H1 (cell line): Measurements from ENCODE around the gene MYOG. TPM values are rescaled to one million over a fixed set of nuclear protein-coding genes. Genes with fewer than 3 reads are reported as not detected.

Experiments used
- CTCF ChIA-PET: fragments of 300-600 bp; sonication (Branson Sonifier 250); formaldehyde crosslinking; loops from one replicate; lab custom pipeline; 2021; ENCODE audit not compliant: partially characterized antibody; lab: Charles Lee
- POLR2A ChIA-PET: fragments of 300-600 bp; sonication (Branson Sonifier 250); formaldehyde crosslinking; loops from one replicate; lab custom pipeline; 2021; ENCODE audit warnings: inconsistent platforms; ENCODE audit not compliant: partially characterized antibody; lab: Charles Lee
- DNase-seq, 2 experiments: peaks; one replicate each; pipeline versions ENCODE4 v3.0.0 to v3.0.0-alpha.2; 2010 to 2022; ENCODE audit warnings: low spot score in 2 of 2, low read depth in 1 of 2, mixed read lengths in 1 of 2
- FAIRE-seq: peaks from 2 replicates; lab custom pipeline; 2011; peaks lifted over from hg19 to GRCh38; lab: Jason Lieb, UNC
- H2AFZ ChIP-seq: 2 replicates; pipeline ENCODE4 v1.8.1; 2012; ENCODE audit warnings: low read length, inconsistent platforms
- H2AK5ac ChIP-seq: 2 replicates; pipeline ENCODE4 v1.6.1; 2013; ENCODE audit warnings: low read depth, low read length
- H2BK120ac ChIP-seq: replicated peaks from 2 replicates; pipeline ENCODE3; 2013; ENCODE audit warnings: low read depth, low read length, inconsistent platforms
- H2BK12ac ChIP-seq: 2 replicates; pipeline ENCODE4 v1.6.1; 2013; ENCODE audit warnings: low read depth, low read length
- H2BK15ac ChIP-seq: 2 replicates; pipeline ENCODE4 v1.6.1; 2013; ENCODE audit warnings: low read length
- H2BK20ac ChIP-seq: 2 replicates; pipeline ENCODE4 v1.6.1; 2013; ENCODE audit warnings: low read length
- H2BK5ac ChIP-seq: 2 replicates; pipeline ENCODE4 v1.6.1; 2013; ENCODE audit warnings: low read depth, low read length
- H3K14ac ChIP-seq: 2 replicates; pipeline ENCODE4 v1.6.1; 2013; ENCODE audit warnings: inconsistent platforms; ENCODE audit not compliant: insufficient read length
- H3K18ac ChIP-seq: 2 replicates; pipeline ENCODE4 v1.6.1; 2013; ENCODE audit warnings: low read length; ENCODE audit errors: extremely low read depth
- H3K23ac ChIP-seq: 2 replicates; pipeline ENCODE4 v1.6.1; 2013; ENCODE audit warnings: inconsistent platforms; ENCODE audit not compliant: insufficient read length
- H3K23me2 ChIP-seq: 2 replicates; pipeline ENCODE4 v1.6.1; 2013; ENCODE audit warnings: low read depth, low read length
- H3K27ac ChIP-seq: 2 replicates; pipeline ENCODE4 v1.6.1; 2011; ENCODE audit warnings: low read depth, low read length, inconsistent platforms
- H3K27me3 ChIP-seq, 4 experiments: replicated peaks in 1 of 4; 1 replicate in 1 of 4; 2 replicates in 3 of 4; pipeline versions ENCODE4 v1.6.1 to v1.8.1; 2011 to 2013; ENCODE audit warnings: low read length in 3 of 4, mild to moderate bottlenecking in 3 of 4, inconsistent platforms in 2 of 4, mixed read lengths in 2 of 4, moderate library complexity in 1 of 4; ENCODE audit not compliant: control insufficient read depth in 3 of 4, insufficient read depth in 3 of 4; ENCODE audit errors: extremely low read depth in 1 of 4
- H3K36me3 ChIP-seq, 4 experiments: 2 replicates each; pipeline versions ENCODE4 v1.6.1 to v1.8.1; 2011 to 2013; ENCODE audit warnings: mild to moderate bottlenecking in 4 of 4, low read length in 3 of 4, moderate library complexity in 2 of 4, control low read depth in 1 of 4, inconsistent platforms in 1 of 4; ENCODE audit not compliant: insufficient read depth in 4 of 4, control insufficient read depth in 2 of 4
- H3K4ac ChIP-seq: replicated peaks from 2 replicates; pipeline ENCODE3; 2013; ENCODE audit warnings: low read length, low read depth, mixed read lengths, inconsistent platforms; ENCODE audit not compliant: insufficient read length
- H3K4me1 ChIP-seq, 4 experiments: replicated peaks in 1 of 4; 1 replicate in 1 of 4; 2 replicates in 3 of 4; pipeline versions ENCODE4 v1.6.1 to v1.8.1; 2011 to 2013; ENCODE audit warnings: low read length in 3 of 4, inconsistent platforms in 2 of 4, mixed read lengths in 1 of 4; ENCODE audit not compliant: insufficient read depth in 4 of 4, control insufficient read depth in 3 of 4
- H3K4me2 ChIP-seq, 2 experiments: 2 replicates each; pipeline versions ENCODE4 v1.6.1 to v1.8.1; 2011 to 2013; ENCODE audit warnings: low read depth in 2 of 2, low read length in 2 of 2, control low read depth in 1 of 2, inconsistent platforms in 1 of 2, mild to moderate bottlenecking in 1 of 2; ENCODE audit not compliant: insufficient read depth in 1 of 2
- H3K4me3 ChIP-seq, 4 experiments: fragments of 200-600, 300-600 bp in 1 of 4; sonication (generic), shearing (Covaris generic), sonication (Bioruptor Twin) in 1 of 4; 2 replicates each; pipeline versions ENCODE4 v1.5.1 to v1.8.1; 2011 to 2016; ENCODE audit warnings: low read length in 4 of 4, low read depth in 3 of 4, control low read depth in 2 of 4, inconsistent platforms in 2 of 4, mild to moderate bottlenecking in 2 of 4, mixed read lengths in 1 of 4, moderate library complexity in 1 of 4; ENCODE audit not compliant: insufficient read depth in 2 of 4; ENCODE audit errors: extremely low read depth in 1 of 4
- H3K56ac ChIP-seq: replicated peaks from 2 replicates; pipeline ENCODE3; 2013; ENCODE audit warnings: low read depth, mild to moderate bottlenecking, mixed read lengths, low read length, inconsistent platforms; ENCODE audit not compliant: insufficient read length
- H3K79me1 ChIP-seq: 2 replicates; pipeline ENCODE4 v1.6.1; 2013; ENCODE audit warnings: low read depth, low read length, control low read depth
- H3K79me2 ChIP-seq, 2 experiments: 2 replicates each; pipeline versions ENCODE4 v1.6.1 to v1.8.1; 2012 to 2013; ENCODE audit warnings: low read length in 2 of 2, mild to moderate bottlenecking in 2 of 2, inconsistent platforms in 1 of 2; ENCODE audit not compliant: insufficient read depth in 2 of 2, control insufficient read depth in 1 of 2
- H3K9ac ChIP-seq, 4 experiments: replicated peaks in 1 of 4; 1 replicate in 1 of 4; 2 replicates in 3 of 4; pipeline versions ENCODE4 v1.6.1 to v1.8.1; 2011 to 2013; ENCODE audit warnings: low read depth in 3 of 4, low read length in 3 of 4, control low read depth in 2 of 4, mild to moderate bottlenecking in 2 of 4, moderate library complexity in 2 of 4, inconsistent platforms in 1 of 4; ENCODE audit errors: extremely low read depth in 1 of 4
- H3K9me3 ChIP-seq, 2 experiments: 2 replicates each; pipeline versions ENCODE4 v1.6.1 to v1.8.1; 2012 to 2013; ENCODE audit warnings: mild to moderate bottlenecking in 2 of 2, moderate library complexity in 2 of 2, control low read depth in 1 of 2, inconsistent platforms in 1 of 2, low read depth in 1 of 2, low read length in 1 of 2, mixed read lengths in 1 of 2; ENCODE audit not compliant: insufficient read depth in 2 of 2
- H4K20me1 ChIP-seq, 2 experiments: replicated peaks in 1 of 2; 2 replicates each; pipeline versions ENCODE3 to v1.8.1; 2011 to 2013; ENCODE audit warnings: inconsistent platforms in 2 of 2, low read length in 2 of 2, mild to moderate bottlenecking in 1 of 2; ENCODE audit not compliant: insufficient read depth in 2 of 2, control insufficient read depth in 1 of 2
- H4K5ac ChIP-seq: 2 replicates; pipeline ENCODE4 v1.6.1; 2013; ENCODE audit warnings: low read length, low read depth, mixed read lengths, inconsistent platforms; ENCODE audit not compliant: insufficient read length
- H4K8ac ChIP-seq: 2 replicates; pipeline ENCODE4 v1.8.0; 2013; ENCODE audit warnings: mild to moderate bottlenecking, moderate library complexity, low read length, inconsistent platforms; ENCODE audit not compliant: insufficient read depth; ENCODE audit errors: extremely low read depth
- H4K91ac ChIP-seq: replicated peaks from 2 replicates; pipeline ENCODE3; 2013; ENCODE audit warnings: low read length, mixed read lengths, inconsistent platforms; ENCODE audit not compliant: insufficient read length
- ASH2L ChIP-seq: fragments of 200-600, 300-600 bp; sonication (generic); IDR thresholded peaks from one replicate; pipeline ENCODE4 v1.7.1; 2017; ENCODE audit warnings: low read length
- ATF2 ChIP-seq: IDR thresholded peaks from 2 replicates; pipeline ENCODE4 v1.6.1; 2012; ENCODE audit warnings: low read length, inconsistent platforms
- CREB1 ChIP-seq: IDR thresholded peaks from 2 replicates; pipeline ENCODE4 v1.6.1; 2012; ENCODE audit warnings: inconsistent platforms
- KDM1A ChIP-seq: fragments of 200-600, 300-600 bp; sonication (generic); IDR thresholded peaks from 2 replicates; pipeline ENCODE4 v1.7.1; 2016; ENCODE audit warnings: mild to moderate bottlenecking, low read length, borderline replicate concordance
- KDM4A ChIP-seq: IDR thresholded peaks from one replicate; pipeline ENCODE4 v1.7.1; 2012; ENCODE audit warnings: low read depth, mild to moderate bottlenecking, moderate library complexity, low read length, inconsistent platforms; ENCODE audit not compliant: severe bottlenecking
- RBBP5 ChIP-seq: IDR thresholded peaks from 2 replicates; pipeline ENCODE4 v1.7.1; 2012; ENCODE audit warnings: low read depth, mild to moderate bottlenecking, inconsistent platforms, low read length, moderate library complexity, borderline replicate concordance
- SIX5 ChIP-seq: IDR thresholded peaks from 2 replicates; pipeline ENCODE4 v1.6.1; 2011; ENCODE audit warnings: mild to moderate bottlenecking, low read depth, low read length
- SP1 ChIP-seq: IDR thresholded peaks from 2 replicates; pipeline ENCODE4 v1.6.1; 2011; ENCODE audit warnings: low read depth, low read length
- ZNF274 ChIP-seq: IDR thresholded peaks from 2 replicates; pipeline ENCODE4 v1.7.0; 2012; ENCODE audit warnings: low read length, borderline replicate concordance; ENCODE audit errors: extremely low read depth
- polyA plus RNA-seq, 7 experiments: library from polyadenylated mRNA; depleted of rRNA in 3 of 7; stranded (reverse) in 5 of 7; unstranded in 2 of 7; fragments of >200 nt in 5 of 7; fragments of 200-250 nt in 2 of 7; gene quantifications; 1 replicate in 5 of 7; 2 replicates in 1 of 7; 4 replicates in 1 of 7; pipeline versions ENCODE4 v1.2.1 to v1.2.3, GENCODE V29; 2011 to 2013; ENCODE audit warnings: missing spikeins in 2 of 7, mixed read lengths in 2 of 7
- total RNA-seq: library from RNA; stranded (reverse); fragmentation: NEBNext Ultra II Directional; extraction: Animal tissue kit (Norgen Biotek cat#: 25700); gene quantifications from 2 replicates; pipeline ENCODE4 v1.2.1, GENCODE V29; 2021
- TF ChIP-seq, protein P1 (sequence below), 3 experiments: IDR thresholded peaks; 1 replicate in 2 of 3; 2 replicates in 1 of 3; pipeline versions ENCODE4 v1.5.1 to v1.6.1; 2011; ENCODE audit warnings: low read length in 3 of 3, mild to moderate bottlenecking in 3 of 3, inconsistent platforms in 2 of 3, low read depth in 1 of 3, moderate library complexity in 1 of 3; ENCODE audit not compliant: insufficient read depth in 1 of 3; ENCODE audit errors: control extremely low read depth in 1 of 3
- TF ChIP-seq, protein P2 (sequence below): IDR thresholded peaks from 2 replicates; pipeline ENCODE4 v1.6.1; 2011; ENCODE audit warnings: low read depth, mild to moderate bottlenecking, low read length; ENCODE audit not compliant: insufficient read depth

The MYOG gene
- total and polyA plus RNA-seq, 2 of the 8 experiments (the other 6 are each of a cell fraction or from before 2014, with no cell fraction given) = not detected

- no peak overlapping the region for H2BK15ac ChIP-seq
- H3K18ac ChIP-seq = no peak overlapping the region
- peaks cover 0 to 4% (median 0%) of the 10 kb centered on the region in 4 experiments; a peak in 1 of 7 replicates for H3K27me3 ChIP-seq
- no peak overlapping the region for H3K4me3 ChIP-seq
- CTCF ChIA-PET = interaction anchor here (0.7 to 8.3 kb wide), 9 partner anchors 11 to 127 kb away, joined by 3 to 89 read pairs (median 4); partner anchors contain the start of genes ADORA1 and MYOG
- no peak overlapping the region for H3K27ac ChIP-seq
- no peak overlapping the region for H2BK120ac ChIP-seq
- H2BK5ac ChIP-seq = no peak overlapping the region
- no peaks in the 10 kb centered on the region for H4K20me1 ChIP-seq
- no peak overlapping the region for H3K9ac ChIP-seq
- H2BK12ac ChIP-seq = no peak overlapping the region
- no peaks in the 10 kb centered on the region for H3K4me1 ChIP-seq
- H3K4ac ChIP-seq = no peak overlapping the region
- H2AK5ac ChIP-seq = no peak overlapping the region
- no peak overlapping the region for H4K8ac ChIP-seq
- H2AFZ ChIP-seq = no peak overlapping the region
- H3K79me1 ChIP-seq = no peaks in the 10 kb centered on the region
- no peak for DNase-seq
- FAIRE-seq = no peak
- no peak overlapping the region for H3K56ac ChIP-seq
- no peak overlapping the region for H4K5ac ChIP-seq
- no peaks in the 10 kb centered on the region for H3K79me2 ChIP-seq
- no peaks in the 10 kb centered on the region for H3K36me3 ChIP-seq
- H3K4me2 ChIP-seq = no peak overlapping the region
- 0 out of 4 replicates have a peak, but pooled peaks cover 0 to 8% of the 10 kb centered on the region in 2 experiments for H3K9me3 ChIP-seq
- no peak overlapping the region for H3K23ac ChIP-seq
- H3K14ac ChIP-seq = no peak overlapping the region
- no peak overlapping the region for H4K91ac ChIP-seq
- H3K23me2 ChIP-seq = no peaks in the 10 kb centered on the region
- H2BK20ac ChIP-seq = no peak overlapping the region
- POLR2A ChIA-PET = no interaction called here
- TF ChIP-seq ATF2 (no peak), KDM1A (no peak), SP1 (no peak), ZNF274 (no peak), CREB1 (no peak), RBBP5 (no peak), KDM4A (no peak), SIX5 (no peak), ASH2L (no peak)
- TF ChIP-seq, protein P1, sequence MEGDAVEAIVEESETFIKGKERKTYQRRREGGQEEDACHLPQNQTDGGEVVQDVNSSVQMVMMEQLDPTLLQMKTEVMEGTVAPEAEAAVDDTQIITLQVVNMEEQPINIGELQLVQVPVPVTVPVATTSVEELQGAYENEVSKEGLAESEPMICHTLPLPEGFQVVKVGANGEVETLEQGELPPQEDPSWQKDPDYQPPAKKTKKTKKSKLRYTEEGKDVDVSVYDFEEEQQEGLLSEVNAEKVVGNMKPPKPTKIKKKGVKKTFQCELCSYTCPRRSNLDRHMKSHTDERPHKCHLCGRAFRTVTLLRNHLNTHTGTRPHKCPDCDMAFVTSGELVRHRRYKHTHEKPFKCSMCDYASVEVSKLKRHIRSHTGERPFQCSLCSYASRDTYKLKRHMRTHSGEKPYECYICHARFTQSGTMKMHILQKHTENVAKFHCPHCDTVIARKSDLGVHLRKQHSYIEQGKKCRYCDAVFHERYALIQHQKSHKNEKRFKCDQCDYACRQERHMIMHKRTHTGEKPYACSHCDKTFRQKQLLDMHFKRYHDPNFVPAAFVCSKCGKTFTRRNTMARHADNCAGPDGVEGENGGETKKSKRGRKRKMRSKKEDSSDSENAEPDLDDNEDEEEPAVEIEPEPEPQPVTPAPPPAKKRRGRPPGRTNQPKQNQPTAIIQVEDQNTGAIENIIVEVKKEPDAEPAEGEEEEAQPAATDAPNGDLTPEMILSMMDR (IDR thresholded peaks at IDR 0.05; ENCODE audit: control extremely low read depth in 1 of 3, insufficient read depth in 1 of 3, low read depth in 1 of 3, low read length in 3 of 3) = no peak
- TF ChIP-seq, protein P2, sequence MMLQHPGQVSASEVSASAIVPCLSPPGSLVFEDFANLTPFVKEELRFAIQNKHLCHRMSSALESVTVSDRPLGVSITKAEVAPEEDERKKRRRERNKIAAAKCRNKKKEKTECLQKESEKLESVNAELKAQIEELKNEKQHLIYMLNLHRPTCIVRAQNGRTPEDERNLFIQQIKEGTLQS = no peak
Measured at GRCh38 chr1:203100516-203100869, 14.7 kb upstream of the MYOG start.
